Cardiac muscle cell (in vitro differentiated cells and primary cell): ENCODE data around the gene SAMMSON. TPM values are rescaled to one million over a fixed set of nuclear protein-coding genes. Genes with fewer than 3 reads are reported as not detected.

Experiments
- DNase-seq, 2 donors: peaks; one replicate each; pipeline versions ENCODE4 v3.0.0 to v3.0.0-alpha.2; 2010 to 2017; ENCODE audit warnings: low read depth in 1 of 2, low spot score in 1 of 2
- H3K27ac ChIP-seq: fragments of 200-600 bp; sonication (generic); 2 replicates; pipeline ENCODE4 v1.5.1; 2016
- H3K27me3 ChIP-seq: fragments of 200-600 bp; sonication (generic); 2 replicates; pipeline ENCODE4 v1.6.0; 2016; ENCODE audit warnings: control low read depth
- H3K36me3 ChIP-seq: fragments of 200-600 bp; sonication (generic); 2 replicates; pipeline ENCODE4 v1.5.1; 2016; ENCODE audit warnings: control low read depth
- H3K4me1 ChIP-seq: fragments of 200-600 bp; sonication (generic); 2 replicates; pipeline ENCODE4 v1.8.1; 2017; ENCODE audit warnings: low read depth, mild to moderate bottlenecking, mixed run types
- H3K4me3 ChIP-seq: fragments of 200-600 bp; sonication (generic); 2 replicates; pipeline ENCODE4 v1.5.1; 2016; ENCODE audit warnings: mild to moderate bottlenecking
- H3K9me3 ChIP-seq: fragments of 200-600 bp; sonication (generic); 2 replicates; pipeline ENCODE4 v1.5.1; 2017; ENCODE audit warnings: low read depth, mild to moderate bottlenecking, control low read depth
- CTCF ChIP-seq: IDR thresholded peaks from 2 replicates; pipeline ENCODE4 v1.5.1; 2012; ENCODE audit warnings: low read depth, mild to moderate bottlenecking, low read length
- polyA plus RNA-seq: library from polyadenylated mRNA; unstranded; fragments of >200 nt; fragmentation: Nextera tagmentation; extraction: Ambion mirVana; gene quantifications from 2 replicates; pipeline ENCODE4 v1.2.1, GENCODE V29; 2016
- total RNA-seq: library from RNA; depleted of rRNA; stranded (reverse); fragments of >200 nt; gene quantifications from 2 replicates; pipeline ENCODE4 v1.2.3, GENCODE V29; 2016

SAMMSON gene
- total RNA-seq (0.06 TPM in 1 of 2 replicates, not detected in the other), polyA plus RNA-seq (not detected in 2 replicates)

DNA sequence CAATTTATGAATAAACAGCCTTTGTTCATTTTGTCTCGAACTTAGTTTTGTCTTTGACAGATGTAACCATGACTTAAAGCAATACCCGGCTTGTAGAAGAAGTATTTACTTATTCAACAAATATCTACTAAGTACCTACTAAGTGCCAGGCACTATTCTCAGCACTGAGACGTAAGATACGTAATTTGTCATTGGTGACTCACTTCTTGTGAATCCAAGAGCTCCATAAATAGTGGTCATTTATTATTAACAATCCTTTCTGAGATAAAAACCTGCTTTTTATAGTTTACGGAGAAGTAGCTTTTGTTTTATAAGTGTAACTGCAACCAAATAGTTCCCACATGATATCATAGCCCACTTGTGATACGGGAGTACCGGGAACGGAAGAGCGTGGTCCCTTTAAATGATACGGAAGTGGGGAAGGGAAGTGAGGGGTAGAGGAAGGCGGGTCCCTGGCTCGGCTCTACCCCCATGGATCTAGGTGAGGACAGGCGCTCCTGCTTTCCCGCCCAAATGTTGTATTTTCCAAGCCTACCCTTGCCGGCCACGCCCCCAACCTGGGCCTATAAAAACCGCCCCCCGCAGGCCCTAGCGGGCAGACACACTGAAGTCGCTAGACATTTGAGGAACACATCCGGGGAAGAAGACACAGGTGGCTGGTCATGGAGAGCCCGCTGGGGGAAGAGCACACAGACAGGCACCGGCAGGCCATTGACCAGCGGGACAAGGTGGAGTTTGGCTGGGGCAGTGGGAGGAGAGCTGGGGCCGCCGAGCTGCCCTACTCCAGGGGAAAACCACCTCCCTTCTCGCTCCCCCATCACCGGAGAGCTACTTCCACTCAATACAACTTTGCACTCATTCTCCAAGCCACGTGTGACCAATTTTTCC lies at the start of gene SAMMSON:
Gene SAMMSON (plus strand): TSS at position 594 of the 888 bp plus-strand sequence.
- no peak for TF ChIP-seq CTCF
- no peaks in the 10 kb centered on the region for H3K36me3 ChIP-seq
- no peaks in the 10 kb centered on the region for H3K9me3 ChIP-seq
- no peak within 1 kb of the TSS for H3K4me3 ChIP-seq
- no peaks in the 10 kb centered on the region for H3K27me3 ChIP-seq
- no peaks in the 10 kb centered on the region for H3K4me1 ChIP-seq
- no peak within 1 kb of the TSS for H3K27ac ChIP-seq
- peak in 1 of 2 donors; percentile 54 for DNase-seq

- no peak for DNase-seq
- H3K27me3 ChIP-seq: no peaks in the 10 kb centered on the region
These were observed 47.9 kb upstream of the SAMMSON start for GRCh38 chr3:69951616-69952015.

DNA sequence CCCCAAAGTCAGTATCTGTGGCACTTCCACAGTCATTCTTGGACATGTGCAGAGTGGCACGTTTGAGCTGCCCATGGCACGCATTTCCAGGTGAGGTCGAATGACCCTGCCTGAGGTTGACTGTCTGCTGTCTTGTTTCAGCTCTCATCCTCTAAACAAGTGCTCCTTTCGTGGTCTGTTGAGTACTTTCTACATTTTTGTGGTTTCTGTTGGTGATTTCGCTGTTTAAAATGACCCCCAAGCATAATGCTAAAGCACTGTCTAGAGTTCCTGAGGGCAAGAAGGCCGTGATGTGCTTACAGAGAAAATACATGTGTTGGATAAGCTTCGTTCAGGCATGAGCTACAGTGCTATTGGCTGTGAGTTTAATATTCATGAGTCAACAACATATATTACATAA lies 40.0 kb upstream of the SAMMSON start:
- no peak for TF ChIP-seq CTCF
- H3K9me3 ChIP-seq: no peaks in the 10 kb centered on the region
- no peak overlapping the region for H3K27ac ChIP-seq
- DNase-seq: no peak
- H3K27me3 ChIP-seq: no peaks in the 10 kb centered on the region
- H3K36me3 ChIP-seq: peaks cover 69% of the 10 kb centered on the region
- no peak overlapping the region for H3K4me3 ChIP-seq
- H3K4me1 ChIP-seq: no peaks in the 10 kb centered on the region

More at GRCh38 chr3:69951616-69952015, 47.9 kb upstream of the SAMMSON start:
- Histone ChIP-seq H3K4me3 (no peak overlapping the region), H3K36me3 (peaks cover 45% of the 10 kb centered on the region), H3K9me3 (no peaks in the 10 kb centered on the region), H3K4me1 (peaks cover 32% of the 10 kb centered on the region), H3K27ac (no peak overlapping the region)
- TF ChIP-seq CTCF: no peak

DNA sequence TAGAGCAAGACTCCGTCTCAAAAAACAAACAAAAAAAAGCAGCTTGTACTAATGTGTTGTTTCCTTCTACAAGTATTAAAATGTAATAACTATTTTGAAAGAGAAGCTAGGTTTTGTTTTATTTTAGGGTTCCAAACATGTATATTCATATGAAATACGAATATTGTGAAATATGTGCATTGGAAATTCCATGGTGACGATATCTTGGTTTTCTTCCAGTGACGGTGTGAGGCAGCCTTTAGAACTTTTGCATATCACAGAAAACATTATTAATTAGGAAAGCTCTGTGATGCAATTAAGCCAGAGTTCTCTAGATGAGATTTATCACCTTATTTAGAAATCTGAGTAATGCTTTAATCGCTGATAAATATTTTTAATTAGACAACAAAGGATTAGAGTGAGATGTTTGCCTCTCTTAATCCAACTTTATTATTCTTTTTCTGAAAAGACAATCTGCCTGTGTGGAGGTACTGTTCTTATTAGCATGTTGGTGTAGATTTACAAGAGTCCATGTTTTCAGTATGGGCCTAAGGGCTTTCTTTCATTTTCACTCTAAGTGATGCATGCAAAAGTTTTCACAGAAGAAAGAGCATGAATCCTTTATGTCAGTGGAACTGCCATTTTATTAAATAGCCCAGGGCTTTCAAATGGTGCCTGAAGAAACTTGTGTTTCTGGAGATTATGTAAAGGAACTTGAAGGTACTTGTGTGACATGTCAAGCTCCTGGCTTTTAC lies 37.7 kb upstream of the SAMMSON start:
- TF ChIP-seq CTCF: no peak
- Histone ChIP-seq H3K4me1 (no peaks in the 10 kb centered on the region), H3K27me3 (no peaks in the 10 kb centered on the region), H3K4me3 (no peak overlapping the region), H3K36me3 (peaks cover 59% of the 10 kb centered on the region), H3K9me3 (no peaks in the 10 kb centered on the region), H3K27ac (peak overlapping the region; percentile 41)
- DNase-seq: no peak

DNA sequence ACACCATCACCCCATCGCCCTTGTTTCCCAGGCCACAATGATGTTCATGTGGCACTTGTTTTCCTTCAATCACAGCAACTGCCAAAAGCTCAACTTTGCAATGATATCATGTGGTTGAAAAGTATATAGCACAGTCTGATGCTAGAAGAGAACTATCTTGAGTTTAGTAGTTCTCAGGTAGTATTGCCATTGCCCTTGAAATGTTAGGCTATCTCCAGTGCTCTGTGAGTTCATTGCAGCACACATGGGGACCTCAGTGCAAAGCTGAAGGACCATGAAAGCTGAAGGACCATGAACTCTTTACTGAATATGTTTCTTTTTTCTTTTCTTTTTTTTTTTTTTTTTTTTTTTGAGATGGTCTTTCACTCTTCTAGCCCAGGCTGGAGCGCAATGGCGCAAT lies 35.9 kb upstream of the SAMMSON start:
- Histone ChIP-seq H3K36me3 (peaks cover 45% of the 10 kb centered on the region), H3K4me3 (no peak overlapping the region), H3K9me3 (no peaks in the 10 kb centered on the region), H3K27ac (no peak overlapping the region), H3K4me1 (no peaks in the 10 kb centered on the region), H3K27me3 (no peaks in the 10 kb centered on the region)
- no peak for TF ChIP-seq CTCF
- no peak for DNase-seq
